Measurements from ENCODE around the gene ISY1. TPM values are rescaled to one million over a fixed set of nuclear protein-coding genes. Genes with fewer than 3 reads are reported as not detected.
"Not testable (repeated sequence)": the region's sequence is repeated elsewhere in the genome, so short reads cannot be mapped to it uniquely, and the experiment has no call there.

The ISY1 gene
- polyA plus RNA-seq, 6 donors from 2014 or later: 74.5 to 95.8 (median 88.9) TPM

DNA sequence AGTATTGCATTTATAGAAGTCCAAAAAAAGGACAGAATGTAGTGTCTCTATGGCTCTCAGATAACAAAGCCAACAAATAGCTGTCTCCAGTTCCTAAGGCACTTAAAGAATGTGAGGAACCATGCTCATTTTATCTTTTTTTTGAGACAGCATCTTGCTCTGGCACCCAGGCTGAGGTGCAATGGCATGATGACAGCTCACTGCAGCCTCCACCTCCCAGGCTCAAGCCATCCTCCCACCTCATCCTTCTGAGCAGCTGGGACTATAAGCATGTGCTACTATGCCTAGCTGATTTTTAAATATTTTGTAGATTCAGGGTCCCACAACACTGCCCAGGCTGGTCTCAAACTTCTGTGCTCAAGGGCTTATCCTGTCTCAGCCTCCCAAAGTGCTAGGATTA is 16.1 kb downstream of the ISY1 start:
- no peaks in the 10 kb centered on the region for H3K27me3 Mint-ChIP-seq
- ATAC-seq (ENCODE audit: low read depth in 2 of 2): no peak
- peaks cover 0 to 7% of the 10 kb centered on the region in 2 donors for H3K36me3 Mint-ChIP-seq
- no peaks in the 10 kb centered on the region for H3K9me3 Mint-ChIP-seq
- no peak for DNase-seq
- H3K4me3 Mint-ChIP-seq: no peak overlapping the region
- H3K27ac Mint-ChIP-seq: no peak overlapping the region
- peaks cover 0 to 4% (median 0%) of the 10 kb centered on the region in 3 donors for H3K4me1 Mint-ChIP-seq

DNA sequence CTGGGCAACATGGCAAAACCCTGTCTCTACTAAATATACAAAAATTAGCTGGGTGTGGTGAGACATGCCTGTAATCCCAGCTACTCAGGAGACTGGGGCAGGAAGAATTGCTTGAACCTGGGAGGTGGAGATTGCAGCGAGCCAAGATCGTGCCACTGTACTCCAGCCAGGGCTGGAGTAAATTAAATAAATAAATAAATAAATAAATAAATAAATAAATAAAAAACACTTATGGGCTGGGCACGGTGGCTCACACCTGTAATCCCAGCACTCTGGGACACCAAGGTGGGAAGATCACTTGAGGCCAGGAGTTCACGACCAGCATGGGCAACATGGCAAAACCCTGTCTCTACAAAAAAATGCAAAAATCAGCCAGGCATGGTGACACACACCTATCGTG is 19.9 kb downstream of the ISY1 start:
- ATAC-seq (ENCODE audit: low read depth in 2 of 2); H3K27ac Mint-ChIP-seq; H3K36me3 Mint-ChIP-seq; H3K9me3 Mint-ChIP-seq; H3K4me1 Mint-ChIP-seq; H3K4me3 Mint-ChIP-seq; H3K27me3 Mint-ChIP-seq; DNase-seq: not testable (repeated sequence)

DNA sequence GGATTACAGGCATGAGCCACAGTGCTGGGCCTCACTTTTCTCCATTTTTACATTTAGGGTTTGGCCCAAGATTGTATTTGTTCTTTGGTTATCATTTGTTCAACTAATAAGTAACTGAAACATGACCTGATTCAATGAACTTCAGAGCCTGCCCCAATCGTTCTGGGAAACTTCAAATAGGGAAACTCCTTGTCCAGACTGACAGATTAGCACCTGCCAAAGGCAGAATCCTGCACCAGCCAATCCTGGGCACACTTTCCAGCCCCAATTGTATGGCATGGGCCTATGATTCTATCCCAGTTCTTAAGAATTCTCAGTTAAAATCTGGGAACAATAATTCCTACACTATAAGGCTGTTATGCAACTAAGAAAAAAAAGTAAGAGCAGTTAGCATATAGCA is 21.0 kb downstream of the ISY1 start:
- Mint-ChIP-seq H3K4me1 (no peaks in the 10 kb centered on the region), H3K27me3 (no peaks in the 10 kb centered on the region), H3K36me3 (peaks cover 0 to 8% of the 10 kb centered on the region in 2 donors), H3K27ac (no peak overlapping the region), H3K4me3 (no peak overlapping the region), H3K9me3 (no peaks in the 10 kb centered on the region)
- DNase-seq: no peak
- ATAC-seq (ENCODE audit: low read depth in 2 of 2): no peak

DNA sequence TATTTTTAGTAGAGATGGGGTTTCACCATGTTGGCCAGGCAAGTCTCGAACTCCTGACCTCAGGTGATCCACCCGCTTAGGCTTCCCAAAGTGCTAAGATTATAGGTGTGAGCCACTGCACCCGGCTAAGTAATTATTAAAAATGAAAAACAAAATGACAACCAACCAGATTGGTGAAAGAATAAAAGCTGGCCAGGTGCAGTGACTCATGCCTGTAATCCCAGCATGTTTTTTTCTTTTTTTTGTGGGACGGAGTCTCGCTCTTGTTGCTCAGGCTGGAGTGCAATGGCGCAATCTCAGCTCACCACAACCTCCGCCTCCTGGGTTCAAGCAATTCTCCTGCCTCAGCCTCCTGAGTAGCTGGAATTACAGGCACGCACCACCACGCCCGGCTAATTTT is 24.6 kb downstream of the ISY1 start:
- not testable (repeated sequence) for H3K27me3 Mint-ChIP-seq; ATAC-seq (ENCODE audit: low read depth in 2 of 2); H3K4me3 Mint-ChIP-seq; H3K4me1 Mint-ChIP-seq; H3K27ac Mint-ChIP-seq; H3K9me3 Mint-ChIP-seq; DNase-seq
- H3K36me3 Mint-ChIP-seq: peaks cover 23 to 31% of the 10 kb centered on the region in 2 donors

DNA sequence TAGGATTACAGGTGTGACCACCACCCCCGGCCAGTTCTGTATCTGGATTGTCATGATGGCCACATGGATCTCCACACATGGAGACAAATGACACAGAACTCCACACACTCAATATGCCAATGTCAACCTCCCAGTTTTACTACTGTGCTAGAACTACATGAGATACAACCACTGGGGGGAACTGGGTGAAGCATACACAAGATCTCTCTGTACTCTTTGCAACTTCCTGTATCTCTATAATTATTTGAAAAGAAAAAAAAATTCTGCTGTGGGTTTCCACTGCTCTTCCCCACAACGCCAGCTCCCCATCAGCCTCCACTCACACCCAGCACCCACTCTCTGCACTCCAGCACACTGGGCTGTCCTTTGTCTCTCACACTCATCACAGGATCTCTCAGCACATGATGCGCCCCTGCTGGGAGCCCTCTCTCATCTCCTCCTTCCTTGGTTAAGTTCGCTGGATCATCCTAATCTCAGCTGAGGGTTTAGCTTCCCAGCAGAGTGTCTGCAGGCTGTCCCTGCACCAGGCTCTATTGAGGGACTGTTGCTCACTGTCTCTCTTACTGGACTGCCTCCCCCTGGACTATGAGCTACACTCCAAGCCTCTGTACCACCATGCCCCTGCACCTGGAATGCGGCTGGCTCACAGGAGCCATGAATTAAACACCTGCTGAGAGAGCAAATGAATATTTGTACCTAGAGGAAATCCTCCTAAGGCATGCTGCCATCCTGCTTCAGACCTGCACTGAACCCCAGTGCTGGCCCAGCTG is 28.6 kb downstream of the ISY1 start:
- Mint-ChIP-seq H3K27ac (peak overlapping the region in 2 of 6 donors; percentile 20 to 61), H3K9me3 (no peaks in the 10 kb centered on the region), H3K27me3 (no peaks in the 10 kb centered on the region), H3K4me1 (peaks cover 0 to 7% (median 6%) of the 10 kb centered on the region in 3 donors), H3K36me3 (peaks cover 39 to 51% of the 10 kb centered on the region in 2 donors), H3K4me3 (no peak overlapping the region)
- no peak for DNase-seq
- no peak for ATAC-seq (ENCODE audit: low read depth in 2 of 2)

DNA sequence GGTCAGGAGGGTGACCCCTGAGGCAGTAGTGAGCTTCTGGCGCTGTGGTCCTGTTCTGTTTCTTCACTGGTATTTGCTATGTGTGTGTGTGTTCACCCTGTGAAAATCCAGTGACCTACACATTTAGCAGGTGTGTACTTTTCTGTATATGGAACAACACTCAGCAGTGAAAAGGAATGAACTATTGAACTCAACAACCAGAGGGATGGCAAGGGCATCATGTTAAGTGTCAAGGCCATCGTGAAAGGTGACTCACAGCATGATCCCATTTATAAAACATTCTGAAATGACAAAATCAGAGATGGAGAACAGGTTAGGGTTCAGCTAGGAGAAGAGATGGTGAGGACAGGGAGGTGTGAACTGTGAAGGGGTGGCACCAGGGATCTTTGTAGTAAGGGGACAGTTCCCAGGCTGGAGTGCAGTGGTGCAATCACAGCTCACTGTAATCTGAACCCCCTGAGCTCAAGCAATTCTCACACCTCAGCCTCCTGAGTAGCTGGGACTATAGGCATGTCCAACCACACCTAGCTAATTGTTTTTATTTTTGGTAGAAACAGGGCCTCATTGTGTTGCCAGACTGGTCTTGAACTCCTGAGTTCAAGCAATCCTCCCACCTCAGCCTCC is 29.3 kb downstream of the ISY1 start:
- peaks cover 39 to 51% of the 10 kb centered on the region in 2 donors for H3K36me3 Mint-ChIP-seq
- no peak overlapping the region for H3K4me3 Mint-ChIP-seq
- H3K4me1 Mint-ChIP-seq: peaks cover 1 to 7% (median 6%) of the 10 kb centered on the region in 3 donors
- H3K9me3 Mint-ChIP-seq: no peaks in the 10 kb centered on the region
- ATAC-seq (ENCODE audit: low read depth in 2 of 2) (no peak), DNase-seq (no peak)
- H3K27ac Mint-ChIP-seq: no peak overlapping the region
- H3K27me3 Mint-ChIP-seq: no peaks in the 10 kb centered on the region

DNA sequence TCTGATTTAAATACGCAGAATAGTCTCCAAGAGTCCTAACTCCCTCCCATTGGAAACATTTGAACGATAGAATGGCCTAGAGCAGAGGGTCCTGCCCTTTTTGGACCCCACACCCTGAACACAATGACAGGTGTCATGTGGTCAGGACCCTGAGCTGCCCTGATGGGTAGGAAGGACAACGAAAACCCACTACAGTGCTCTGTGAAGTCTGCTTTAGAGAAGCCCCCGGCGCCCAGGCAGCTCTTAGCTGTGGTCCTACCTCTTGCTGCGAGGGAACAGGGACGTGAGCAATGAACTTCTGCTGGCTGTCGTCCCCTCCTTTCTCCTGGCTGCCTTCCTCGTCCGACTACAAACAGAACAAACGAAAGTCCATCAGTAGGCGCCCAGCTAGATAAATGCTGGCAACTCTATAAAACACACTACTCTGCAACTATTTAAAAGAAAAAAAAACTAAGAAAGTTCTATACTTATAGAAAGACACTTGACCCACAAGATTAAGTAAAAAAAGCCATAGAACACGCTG is 30.5 kb downstream of the ISY1 start:
- Mint-ChIP-seq H3K4me1 (peaks cover 4 to 7% (median 6%) of the 10 kb centered on the region in 3 donors), H3K27me3 (no peaks in the 10 kb centered on the region), H3K9me3 (no peaks in the 10 kb centered on the region), H3K4me3 (no peak overlapping the region), H3K36me3 (peaks cover 39 to 51% of the 10 kb centered on the region in 2 donors), H3K27ac (peak overlapping the region in 1 of 6 donors; percentile 44)
- no peak for DNase-seq
- ATAC-seq (ENCODE audit: low read depth in 2 of 2): no peak

DNA sequence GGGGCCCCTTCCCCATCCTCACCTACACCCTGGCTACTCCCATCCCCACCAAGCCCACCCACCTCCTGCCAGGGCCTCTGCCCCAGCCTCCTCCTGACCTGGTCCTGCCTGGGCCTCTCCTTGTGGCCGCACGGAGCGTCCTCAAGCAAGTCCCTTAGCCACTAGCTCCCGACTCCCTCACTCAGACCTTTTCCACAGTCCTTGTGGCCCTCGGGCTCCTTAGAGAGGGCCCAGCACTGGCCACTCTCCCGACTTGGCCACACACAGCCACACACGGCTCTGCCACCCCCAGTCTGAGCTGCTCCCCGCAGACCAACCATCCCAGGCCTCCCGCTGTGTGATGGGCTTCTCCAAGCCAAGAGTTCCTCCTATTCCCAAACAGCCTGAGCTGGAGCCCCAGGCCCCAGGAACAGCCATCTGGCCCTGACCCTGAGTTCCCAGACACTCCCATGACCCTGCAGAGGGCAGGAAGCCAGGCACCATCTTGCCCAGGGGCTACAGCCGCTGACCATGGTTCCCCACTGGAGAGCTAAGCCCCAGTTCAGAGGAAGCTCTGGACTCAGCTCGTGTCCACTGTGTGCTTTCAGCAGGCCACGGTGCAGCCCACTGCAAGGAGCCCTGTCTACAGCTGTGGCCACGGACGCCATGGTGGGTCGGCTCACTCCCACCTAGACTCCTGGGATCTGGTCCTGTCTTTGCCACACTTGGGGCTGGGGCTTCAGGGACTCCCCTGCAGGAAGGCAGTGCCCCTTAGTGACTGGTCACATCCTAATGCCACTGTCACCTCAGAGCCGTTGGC is 32.3 kb downstream of the ISY1 start:
- DNase-seq: no peak
- no peaks in the 10 kb centered on the region for H3K27me3 Mint-ChIP-seq
- ATAC-seq (ENCODE audit: low read depth in 2 of 2): no peak
- H3K4me3 Mint-ChIP-seq: peak overlapping the region in 2 of 8 donors; percentile 53 to 81
- H3K4me1 Mint-ChIP-seq: peaks cover 4 to 8% (median 7%) of the 10 kb centered on the region in 3 donors
- peaks cover 30 to 37% of the 10 kb centered on the region in 2 donors for H3K36me3 Mint-ChIP-seq
- peak overlapping the region in 2 of 6 donors; percentile 47 to 63 for H3K27ac Mint-ChIP-seq
- no peaks in the 10 kb centered on the region for H3K9me3 Mint-ChIP-seq

DNA sequence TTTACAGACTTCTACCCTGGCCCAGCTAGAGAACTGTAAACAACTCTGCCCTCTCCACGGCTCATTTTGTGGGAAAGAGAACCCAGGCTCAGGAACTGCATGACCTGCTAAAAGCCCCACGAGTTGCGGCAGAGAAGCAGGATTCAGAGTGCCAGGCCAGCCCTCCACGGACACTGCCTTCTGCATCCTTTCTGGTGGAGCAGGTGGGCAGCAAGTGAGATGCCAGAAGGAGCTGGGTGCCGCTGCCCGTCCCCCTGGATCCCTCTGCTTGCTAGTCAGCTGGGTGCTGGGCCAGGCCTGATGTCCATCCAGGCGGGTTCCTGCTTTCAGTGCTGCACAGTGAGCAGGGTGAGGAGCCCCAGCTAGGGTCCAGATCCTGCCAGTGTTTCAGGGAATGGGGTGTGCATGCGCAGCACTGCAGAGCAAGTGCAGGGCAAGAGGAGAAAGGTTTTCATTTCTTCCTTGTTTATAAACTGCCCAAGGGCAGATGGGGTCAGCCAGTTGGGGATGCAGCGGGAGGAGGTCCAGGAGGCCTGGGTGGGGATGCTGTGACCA is 34.1 kb downstream of the ISY1 start:
- ATAC-seq (ENCODE audit: low read depth in 2 of 2): no peak
- peaks cover 15 to 21% (median 16%) of the 10 kb centered on the region in 3 donors for H3K4me1 Mint-ChIP-seq
- no peak for DNase-seq
- no peaks in the 10 kb centered on the region for H3K27me3 Mint-ChIP-seq
- peak overlapping the region in 1 of 8 donors; percentile 32 for H3K4me3 Mint-ChIP-seq
- H3K27ac Mint-ChIP-seq: peak overlapping the region in 2 of 6 donors; percentile 21 to 93
- peaks cover 21 to 25% of the 10 kb centered on the region in 2 donors for H3K36me3 Mint-ChIP-seq
- H3K9me3 Mint-ChIP-seq: no peaks in the 10 kb centered on the region

DNA sequence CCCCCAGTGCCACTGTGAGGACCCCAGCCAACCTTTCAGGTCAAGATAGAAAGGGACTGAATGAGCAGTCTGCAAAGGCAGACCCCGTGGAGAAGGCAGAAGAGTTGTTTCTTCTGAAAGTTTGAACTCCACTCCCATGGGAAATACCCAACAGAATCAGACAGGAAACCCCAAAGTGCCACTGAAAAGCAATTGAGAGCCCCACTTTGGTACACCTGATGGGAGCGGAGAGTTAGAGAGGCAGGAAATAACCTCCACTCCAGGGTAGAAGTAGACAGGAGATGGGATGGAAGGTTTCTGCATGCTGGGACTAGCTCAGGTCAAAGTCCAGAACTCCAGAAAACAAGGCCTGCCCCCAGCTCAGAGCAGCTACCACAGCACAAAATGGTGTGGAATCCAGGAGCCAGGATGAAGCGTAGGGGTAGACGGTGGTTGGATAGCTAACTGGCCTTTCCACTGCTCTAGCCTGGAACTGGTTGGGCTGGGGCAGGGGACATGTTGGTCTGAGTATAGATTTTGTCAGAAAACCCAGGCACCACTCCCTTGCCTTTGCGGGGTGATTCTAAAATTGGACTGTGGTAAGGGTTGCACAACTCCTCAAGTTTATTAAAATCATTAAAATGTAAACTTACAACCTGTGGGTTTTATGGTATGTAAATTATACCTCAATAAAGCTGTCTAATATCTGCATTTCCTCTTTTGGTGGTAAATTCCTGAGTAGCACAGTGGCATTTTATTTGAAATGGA is 37.4 kb downstream of the ISY1 start:
- no peaks in the 10 kb centered on the region for H3K27me3 Mint-ChIP-seq
- no peaks in the 10 kb centered on the region for H3K36me3 Mint-ChIP-seq
- no peaks in the 10 kb centered on the region for H3K9me3 Mint-ChIP-seq
- peak; percentile 6 to 11 for ATAC-seq (ENCODE audit: low read depth in 2 of 2)
- H3K4me1 Mint-ChIP-seq: peaks cover 37 to 42% (median 37%) of the 10 kb centered on the region in 3 donors
- peak overlapping the region in 5 of 6 donors; percentile 7 to 92 (median 91) for H3K27ac Mint-ChIP-seq
- peak overlapping the region; percentile 16 to 93 (median 82) for H3K4me3 Mint-ChIP-seq
- peak; percentile 51 for DNase-seq

DNA sequence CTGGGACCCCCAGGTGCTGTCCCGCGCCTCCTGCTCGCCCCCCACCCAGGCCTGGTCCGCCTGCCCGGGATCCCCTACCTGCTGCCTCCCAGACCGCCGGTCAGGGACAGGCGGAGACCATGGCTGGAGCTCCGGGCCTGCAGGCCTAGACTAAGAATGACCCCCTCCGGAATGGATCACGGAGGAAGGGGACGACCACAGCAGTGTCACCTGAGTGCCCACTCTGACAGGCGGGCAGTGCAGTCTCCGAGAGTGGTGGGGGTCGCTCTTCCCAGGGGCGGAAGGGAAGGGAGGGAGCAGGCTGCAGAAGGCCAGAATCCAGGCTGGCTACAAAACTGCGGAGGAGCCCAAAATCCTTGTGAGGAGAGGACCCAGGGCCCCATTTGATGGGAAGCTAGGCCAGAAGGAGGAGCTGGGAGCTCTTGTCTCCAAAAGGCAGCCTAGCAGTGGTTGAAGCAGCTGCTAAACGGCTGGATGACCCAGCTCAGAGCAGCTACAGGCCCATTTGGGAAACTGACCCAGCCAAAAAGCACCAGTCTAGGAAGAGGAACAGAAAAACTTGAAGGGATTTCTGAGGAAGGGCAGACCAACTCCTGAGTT is 38.4 kb downstream of the ISY1 start:
- Mint-ChIP-seq H3K9me3 (no peaks in the 10 kb centered on the region), H3K27ac (peak overlapping the region in 5 of 6 donors; percentile 81 to 92 (median 91)), H3K36me3 (peaks cover 0 to 3% of the 10 kb centered on the region in 2 donors), H3K27me3 (no peaks in the 10 kb centered on the region), H3K4me1 (peaks cover 43 to 52% (median 46%) of the 10 kb centered on the region in 3 donors), H3K4me3 (peak overlapping the region; percentile 81 to 93 (median 84))
- ATAC-seq (ENCODE audit: low read depth in 2 of 2): no peak
- peak; percentile 60 for DNase-seq

DNA sequence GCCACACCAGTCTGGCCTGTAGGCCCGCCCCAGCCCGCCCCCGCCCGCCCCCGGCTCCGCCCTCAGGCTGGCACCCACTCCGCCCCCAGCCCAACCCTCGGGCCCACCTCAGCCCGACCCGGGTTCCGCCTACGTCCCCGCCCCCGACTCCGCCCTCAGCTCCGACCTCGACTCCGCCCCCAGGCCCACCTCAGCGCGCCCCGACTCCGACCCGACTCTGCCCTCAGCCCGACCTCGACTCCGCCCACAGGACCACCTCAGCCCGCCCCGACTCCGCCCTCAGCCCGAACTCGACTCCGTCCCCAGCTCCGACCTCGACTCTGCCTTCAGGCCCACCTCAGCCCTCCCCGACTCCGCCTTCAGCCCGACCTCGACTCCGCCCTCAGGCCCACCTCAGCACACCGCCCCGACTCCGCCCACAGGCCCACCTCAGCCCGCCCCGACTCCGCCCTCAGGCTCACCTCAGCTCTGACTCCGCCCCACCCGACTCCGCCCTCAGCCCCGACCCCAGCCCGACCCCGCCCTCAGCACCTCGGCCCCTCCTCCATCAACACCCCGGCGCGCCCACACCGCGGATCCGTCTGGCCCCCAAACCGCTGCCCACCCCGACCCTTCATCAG is 39.0 kb downstream of the ISY1 start, which contains the start of gene RAB43:
Gene RAB43, minus strand, starts transcription at position 13 of the 620 bp plus-strand sequence. CDS start 315 bp downstream, outside the sequence.
- H3K4me1 Mint-ChIP-seq: peaks cover 43 to 57% (median 48%) of the 10 kb centered on the region in 3 donors
- DNase-seq (peak; percentile 84), ATAC-seq (ENCODE audit: low read depth in 2 of 2) (peak; percentile 60 to 62)
- H3K9me3 Mint-ChIP-seq: no peaks in the 10 kb centered on the region
- no peaks in the 10 kb centered on the region for H3K27me3 Mint-ChIP-seq
- peak within 1 kb of the TSS; percentile 30 to 97 (median 94) for H3K27ac Mint-ChIP-seq
- H3K36me3 Mint-ChIP-seq: peaks cover 0 to 4% of the 10 kb centered on the region in 2 donors
- H3K4me3 Mint-ChIP-seq: peak within 1 kb of the TSS; percentile 84 to 96 (median 94)
